ENCODE measurements around the gene OR6K2.

OR6K2 gene

GRCh38 chr1:158681606-158682005 is 18.8 kb downstream of the OR6K2 start:
- no peaks in the 10 kb centered on the region for H3K36me3 ChIP-seq
- H3K27ac ChIP-seq: no peak overlapping the region
- TF ChIP-seq CTCF (IDR thresholded peaks at IDR 0.05; ENCODE audit: low read depth, low read length): no peak
- H3K9me3 ChIP-seq (ENCODE audit: severe bottlenecking): no peaks in the 10 kb centered on the region
- H3K4me3 ChIP-seq (ENCODE audit: low read depth, low read length): no peak overlapping the region
- DNase-seq: no peak
- H3K27me3 ChIP-seq (ENCODE audit: insufficient read depth, low read depth, severe bottlenecking): peaks cover 92% of the 10 kb centered on the region

- TF ChIP-seq CTCF (IDR thresholded peaks at IDR 0.05; ENCODE audit: low read depth, low read length): no peak
- no peak for DNase-seq
- H3K27me3 ChIP-seq (ENCODE audit: insufficient read depth, low read depth, severe bottlenecking): peaks cover 94% of the 10 kb centered on the region
- H3K4me3 ChIP-seq (ENCODE audit: low read depth, low read length): no peak overlapping the region
- no peaks in the 10 kb centered on the region for H3K9me3 ChIP-seq (ENCODE audit: severe bottlenecking)
- no peaks in the 10 kb centered on the region for H3K36me3 ChIP-seq
- H3K27ac ChIP-seq: no peak overlapping the region
Observed at GRCh38 chr1:158679289-158679688, 21.2 kb downstream of the OR6K2 start.

GRCh38 chr1:158675563-158676323 is 24.7 kb downstream of the OR6K2 start:
- H3K9me3 ChIP-seq (ENCODE audit: severe bottlenecking): no peaks in the 10 kb centered on the region
- no peak overlapping the region for H3K27ac ChIP-seq
- DNase-seq: no peak
- H3K36me3 ChIP-seq: no peaks in the 10 kb centered on the region
- H3K27me3 ChIP-seq (ENCODE audit: insufficient read depth, low read depth, severe bottlenecking): peaks cover 91% of the 10 kb centered on the region
- TF ChIP-seq CTCF (IDR thresholded peaks at IDR 0.05; ENCODE audit: low read depth, low read length): no peak
- no peak overlapping the region for H3K4me3 ChIP-seq (ENCODE audit: low read depth, low read length)

GRCh38 chr1:158674302-158674701 is 26.1 kb downstream of the OR6K2 start:
- H3K9me3 ChIP-seq (ENCODE audit: severe bottlenecking): no peaks in the 10 kb centered on the region
- no peak overlapping the region for H3K27ac ChIP-seq
- H3K4me3 ChIP-seq (ENCODE audit: low read depth, low read length): no peak overlapping the region
- H3K36me3 ChIP-seq: no peaks in the 10 kb centered on the region
- no peak for DNase-seq
- no peak for TF ChIP-seq CTCF (IDR thresholded peaks at IDR 0.05; ENCODE audit: low read depth, low read length)
- H3K27me3 ChIP-seq (ENCODE audit: insufficient read depth, low read depth, severe bottlenecking): peaks cover 92% of the 10 kb centered on the region

DNA sequence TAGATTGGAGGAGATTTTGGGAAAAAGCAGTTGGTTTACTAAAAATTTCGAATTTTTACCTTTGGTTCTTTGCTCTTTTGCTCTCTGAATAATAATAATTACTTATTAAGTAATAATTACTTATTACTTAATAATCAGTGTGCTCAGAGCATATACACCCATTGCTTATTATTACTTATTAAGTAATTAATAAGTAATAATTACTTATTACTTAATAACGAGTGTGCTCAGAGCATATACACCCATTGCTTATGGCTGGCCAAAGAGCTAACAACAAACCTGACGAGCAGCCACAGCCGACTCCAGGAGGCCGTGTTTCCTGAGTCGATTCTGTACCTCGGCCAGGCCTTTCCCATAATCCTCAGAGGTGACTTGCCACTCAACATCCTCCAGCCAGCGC is 34.4 kb downstream of the OR6K2 start:
- H3K4me3 ChIP-seq (ENCODE audit: low read depth, low read length): no peak overlapping the region
- no peaks in the 10 kb centered on the region for H3K9me3 ChIP-seq (ENCODE audit: severe bottlenecking)
- no peak for TF ChIP-seq CTCF (IDR thresholded peaks at IDR 0.05; ENCODE audit: low read depth, low read length)
- H3K27me3 ChIP-seq (ENCODE audit: insufficient read depth, low read depth, severe bottlenecking): peaks cover 86% of the 10 kb centered on the region
- no peak overlapping the region for H3K27ac ChIP-seq
- no peak for DNase-seq
- H3K36me3 ChIP-seq: no peaks in the 10 kb centered on the region

DNA sequence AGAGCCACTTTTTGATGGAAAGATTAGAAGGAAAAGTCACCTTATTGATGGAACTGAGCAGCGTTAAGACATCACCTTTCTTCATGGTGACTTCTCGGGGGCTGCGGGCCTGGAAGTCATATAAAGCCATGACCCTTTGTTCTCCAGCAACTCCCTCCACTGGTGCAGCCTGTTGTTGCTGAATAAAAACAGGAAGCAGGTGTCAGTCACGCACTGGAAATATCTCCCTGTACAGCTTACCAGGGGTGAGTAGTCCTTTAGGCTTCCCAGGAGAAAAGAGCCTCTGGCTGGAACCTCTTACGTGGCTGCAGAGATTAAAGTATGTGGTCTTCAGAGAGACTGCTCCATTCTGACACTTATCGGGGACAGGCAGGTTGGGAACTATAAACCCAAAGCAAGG is 45.9 kb downstream of the OR6K2 start:
- no peaks in the 10 kb centered on the region for H3K9me3 ChIP-seq (ENCODE audit: severe bottlenecking)
- H3K27me3 ChIP-seq (ENCODE audit: insufficient read depth, low read depth, severe bottlenecking): peaks cover 93% of the 10 kb centered on the region
- H3K27ac ChIP-seq: no peak overlapping the region
- TF ChIP-seq CTCF (IDR thresholded peaks at IDR 0.05; ENCODE audit: low read depth, low read length): no peak
- no peaks in the 10 kb centered on the region for H3K36me3 ChIP-seq
- DNase-seq: no peak
- no peak overlapping the region for H3K4me3 ChIP-seq (ENCODE audit: low read depth, low read length)

Measured in WERI-Rb-1 (cell line).